ENCODE data around the gene CARD19.

- TF ChIP-seq, protein P1, sequence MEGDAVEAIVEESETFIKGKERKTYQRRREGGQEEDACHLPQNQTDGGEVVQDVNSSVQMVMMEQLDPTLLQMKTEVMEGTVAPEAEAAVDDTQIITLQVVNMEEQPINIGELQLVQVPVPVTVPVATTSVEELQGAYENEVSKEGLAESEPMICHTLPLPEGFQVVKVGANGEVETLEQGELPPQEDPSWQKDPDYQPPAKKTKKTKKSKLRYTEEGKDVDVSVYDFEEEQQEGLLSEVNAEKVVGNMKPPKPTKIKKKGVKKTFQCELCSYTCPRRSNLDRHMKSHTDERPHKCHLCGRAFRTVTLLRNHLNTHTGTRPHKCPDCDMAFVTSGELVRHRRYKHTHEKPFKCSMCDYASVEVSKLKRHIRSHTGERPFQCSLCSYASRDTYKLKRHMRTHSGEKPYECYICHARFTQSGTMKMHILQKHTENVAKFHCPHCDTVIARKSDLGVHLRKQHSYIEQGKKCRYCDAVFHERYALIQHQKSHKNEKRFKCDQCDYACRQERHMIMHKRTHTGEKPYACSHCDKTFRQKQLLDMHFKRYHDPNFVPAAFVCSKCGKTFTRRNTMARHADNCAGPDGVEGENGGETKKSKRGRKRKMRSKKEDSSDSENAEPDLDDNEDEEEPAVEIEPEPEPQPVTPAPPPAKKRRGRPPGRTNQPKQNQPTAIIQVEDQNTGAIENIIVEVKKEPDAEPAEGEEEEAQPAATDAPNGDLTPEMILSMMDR (IDR thresholded peaks at IDR 0.05 in 2 of 3, conservative IDR thresholded peaks at IDR 0.05 in 1 of 3; ENCODE audit: insufficient read depth in 2 of 3, low read depth in 1 of 3, low read length in 3 of 3), result no peak
- TF ChIP-seq, protein P2, sequence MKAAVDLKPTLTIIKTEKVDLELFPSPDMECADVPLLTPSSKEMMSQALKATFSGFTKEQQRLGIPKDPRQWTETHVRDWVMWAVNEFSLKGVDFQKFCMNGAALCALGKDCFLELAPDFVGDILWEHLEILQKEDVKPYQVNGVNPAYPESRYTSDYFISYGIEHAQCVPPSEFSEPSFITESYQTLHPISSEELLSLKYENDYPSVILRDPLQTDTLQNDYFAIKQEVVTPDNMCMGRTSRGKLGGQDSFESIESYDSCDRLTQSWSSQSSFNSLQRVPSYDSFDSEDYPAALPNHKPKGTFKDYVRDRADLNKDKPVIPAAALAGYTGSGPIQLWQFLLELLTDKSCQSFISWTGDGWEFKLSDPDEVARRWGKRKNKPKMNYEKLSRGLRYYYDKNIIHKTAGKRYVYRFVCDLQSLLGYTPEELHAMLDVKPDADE (conservative IDR thresholded peaks at IDR 0.05; ENCODE audit: control insufficient read depth, low read depth, low read length), result no peak
- TF ChIP-seq, protein P3, sequence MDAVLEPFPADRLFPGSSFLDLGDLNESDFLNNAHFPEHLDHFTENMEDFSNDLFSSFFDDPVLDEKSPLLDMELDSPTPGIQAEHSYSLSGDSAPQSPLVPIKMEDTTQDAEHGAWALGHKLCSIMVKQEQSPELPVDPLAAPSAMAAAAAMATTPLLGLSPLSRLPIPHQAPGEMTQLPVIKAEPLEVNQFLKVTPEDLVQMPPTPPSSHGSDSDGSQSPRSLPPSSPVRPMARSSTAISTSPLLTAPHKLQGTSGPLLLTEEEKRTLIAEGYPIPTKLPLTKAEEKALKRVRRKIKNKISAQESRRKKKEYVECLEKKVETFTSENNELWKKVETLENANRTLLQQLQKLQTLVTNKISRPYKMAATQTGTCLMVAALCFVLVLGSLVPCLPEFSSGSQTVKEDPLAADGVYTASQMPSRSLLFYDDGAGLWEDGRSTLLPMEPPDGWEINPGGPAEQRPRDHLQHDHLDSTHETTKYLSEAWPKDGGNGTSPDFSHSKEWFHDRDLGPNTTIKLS (IDR thresholded peaks at IDR 0.05; ENCODE audit: borderline replicate concordance, low read depth), result no peak
- TF ChIP-seq ATF7 (IDR thresholded peaks at IDR 0.05) (no peak), MCM2 (IDR thresholded peaks at IDR 0.05; ENCODE audit: low read depth) (no peak)
These were observed 880 bp downstream of the CARD19 start for GRCh38 chr9:93096811-93097382.

Data from K562 (cell line).